ENCODE results near the gene SLC24A4. TPM values are rescaled to one million over a fixed set of nuclear protein-coding genes. Genes with fewer than 3 reads are reported as not detected.

Gene SLC24A4
- total RNA-seq, 1 donor from 2014 or later = 0.34 TPM

- no peaks in the 10 kb centered on the region for H3K27me3 Mint-ChIP-seq (ENCODE audit: unreplicated experiment)
- H3K9me3 Mint-ChIP-seq (ENCODE audit: unreplicated experiment) = no peaks in the 10 kb centered on the region
- H3K4me3 Mint-ChIP-seq (ENCODE audit: unreplicated experiment) = no peak overlapping the region
- TF ChIP-seq CTCF (IDR thresholded peaks at IDR 0.05; ENCODE audit: partially characterized antibody, unreplicated experiment) = no peak
- H3K4me1 Mint-ChIP-seq (ENCODE audit: low read depth, unreplicated experiment) = no peaks in the 10 kb centered on the region
- no peak overlapping the region for H3K27ac Mint-ChIP-seq (ENCODE audit: unreplicated experiment)
- DNase-seq = no peak
- no peaks in the 10 kb centered on the region for H3K36me3 Mint-ChIP-seq (ENCODE audit: unreplicated experiment)
Measured at GRCh38 chr14:92489394-92490238, 166.7 kb downstream of the SLC24A4 start.

GRCh38 chr14:92490239-92490959 is 167.4 kb downstream of the SLC24A4 start:
- TF ChIP-seq CTCF (IDR thresholded peaks at IDR 0.05; ENCODE audit: partially characterized antibody, unreplicated experiment) = no peak
- no peaks in the 10 kb centered on the region for H3K9me3 Mint-ChIP-seq (ENCODE audit: unreplicated experiment)
- H3K4me3 Mint-ChIP-seq (ENCODE audit: unreplicated experiment) = no peak overlapping the region
- H3K27ac Mint-ChIP-seq (ENCODE audit: unreplicated experiment) = no peak overlapping the region
- DNase-seq = no peak
- no peaks in the 10 kb centered on the region for H3K36me3 Mint-ChIP-seq (ENCODE audit: unreplicated experiment)
- no peaks in the 10 kb centered on the region for H3K4me1 Mint-ChIP-seq (ENCODE audit: low read depth, unreplicated experiment)
- H3K27me3 Mint-ChIP-seq (ENCODE audit: unreplicated experiment) = no peaks in the 10 kb centered on the region

GRCh38 chr14:92491782-92492181 is 168.8 kb downstream of the SLC24A4 start:
- Mint-ChIP-seq H3K27me3 (ENCODE audit: unreplicated experiment) (no peaks in the 10 kb centered on the region), H3K9me3 (ENCODE audit: unreplicated experiment) (no peaks in the 10 kb centered on the region), H3K36me3 (ENCODE audit: unreplicated experiment) (no peaks in the 10 kb centered on the region), H3K27ac (ENCODE audit: unreplicated experiment) (no peak overlapping the region), H3K4me1 (ENCODE audit: low read depth, unreplicated experiment) (no peaks in the 10 kb centered on the region), H3K4me3 (ENCODE audit: unreplicated experiment) (no peak overlapping the region)
- TF ChIP-seq CTCF (IDR thresholded peaks at IDR 0.05; ENCODE audit: partially characterized antibody, unreplicated experiment) = no peak
- no peak for DNase-seq

- Mint-ChIP-seq H3K4me3 (ENCODE audit: unreplicated experiment) (no peak overlapping the region), H3K36me3 (ENCODE audit: unreplicated experiment) (no peaks in the 10 kb centered on the region), H3K27ac (ENCODE audit: unreplicated experiment) (no peak overlapping the region), H3K27me3 (ENCODE audit: unreplicated experiment) (no peaks in the 10 kb centered on the region), H3K9me3 (ENCODE audit: unreplicated experiment) (no peaks in the 10 kb centered on the region), H3K4me1 (ENCODE audit: low read depth, unreplicated experiment) (peaks cover under 1% of the 10 kb centered on the region)
- no peak for DNase-seq
- no peak for TF ChIP-seq CTCF (IDR thresholded peaks at IDR 0.05; ENCODE audit: partially characterized antibody, unreplicated experiment)
Measured at GRCh38 chr14:92492258-92492657, 169.3 kb downstream of the SLC24A4 start.

DNA sequence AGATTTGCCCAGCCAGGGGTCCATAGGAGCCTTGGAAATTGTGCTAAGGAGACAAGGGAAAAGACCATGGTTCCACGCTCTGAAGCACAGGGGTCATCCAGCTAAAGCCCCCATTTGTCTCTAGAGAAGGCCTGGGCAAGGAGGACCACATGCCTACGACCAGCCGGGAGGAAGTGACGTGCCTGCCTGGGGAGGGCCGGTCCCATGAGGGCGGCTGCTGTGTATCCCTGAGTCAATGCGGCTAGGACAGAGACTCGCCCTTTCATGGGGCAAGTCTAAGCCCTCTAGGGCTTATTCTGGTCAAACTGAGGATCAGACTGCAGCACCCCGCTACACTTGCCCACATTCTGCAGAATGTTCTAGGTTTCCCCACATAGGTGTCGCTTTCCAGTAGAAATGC is 170.1 kb downstream of the SLC24A4 start:
- no peaks in the 10 kb centered on the region for H3K9me3 Mint-ChIP-seq (ENCODE audit: unreplicated experiment)
- H3K36me3 Mint-ChIP-seq (ENCODE audit: unreplicated experiment) = no peaks in the 10 kb centered on the region
- peaks cover 7% of the 10 kb centered on the region for H3K4me1 Mint-ChIP-seq (ENCODE audit: low read depth, unreplicated experiment)
- no peak for TF ChIP-seq CTCF (IDR thresholded peaks at IDR 0.05; ENCODE audit: partially characterized antibody, unreplicated experiment)
- H3K4me3 Mint-ChIP-seq (ENCODE audit: unreplicated experiment) = no peak overlapping the region
- no peak overlapping the region for H3K27ac Mint-ChIP-seq (ENCODE audit: unreplicated experiment)
- no peak for DNase-seq
- no peaks in the 10 kb centered on the region for H3K27me3 Mint-ChIP-seq (ENCODE audit: unreplicated experiment)

Data from glutamatergic neuron (in vitro differentiated cells).